Esophagus squamous epithelium (tissue), 5 donors: ENCODE results near the gene IL1RAPL2. TPM values are rescaled to one million over a fixed set of nuclear protein-coding genes. Genes with fewer than 3 reads are reported as not detected.

ENCODE experiments used
- DNase-seq: peaks from one replicate; lab custom pipeline; 2025; lab: John Stamatoyannopoulos, UW
- H3K27ac ChIP-seq, 4 donors: fragments of 200-600 bp; sonication (generic); one replicate each; pipeline ENCODE4 v1.5.1; 2016 to 2019; ENCODE audit warnings: mild to moderate bottlenecking in 1 of 4
- H3K27me3 ChIP-seq, 4 donors: fragments of 200-600 bp; sonication (generic); 1 replicate in 3 of 4; 2 replicates in 1 of 4; pipeline versions ENCODE4 v1.5.1 to v1.6.0; 2017 to 2021; ENCODE audit warnings: antibody characterized with exemption in 1 of 4
- H3K36me3 ChIP-seq, 3 donors: fragments of 200-600 bp; sonication (generic); one replicate each; pipeline ENCODE4 v1.5.1; 2016 to 2019
- H3K4me1 ChIP-seq, 3 donors: fragments of 200-600 bp; sonication (generic); one replicate each; pipeline ENCODE4 v1.5.1; 2017 to 2019
- H3K4me3 ChIP-seq, 4 donors: fragments of 200-600 bp; sonication (generic); 1 replicate in 3 of 4; 2 replicates in 1 of 4; pipeline ENCODE4 v1.5.1; 2016 to 2019; ENCODE audit warnings: mild to moderate bottlenecking in 2 of 4, moderate library complexity in 1 of 4
- H3K9me3 ChIP-seq, 3 donors: fragments of 200-600 bp; sonication (generic); one replicate each; pipeline ENCODE4 v1.5.1; 2016 to 2019
- CTCF ChIP-seq, 6 experiments: fragments of 450-650 bp in 4 of 6; fragments of 200-600 bp in 2 of 6; sonication (generic) in 2 of 6; IDR thresholded peaks; one replicate each; pipeline ENCODE4 v1.5.1; 2016 to 2019; ENCODE audit warnings: antibody characterized with exemption in 6 of 6, mild to moderate bottlenecking in 4 of 6, moderate library complexity in 4 of 6
- POLR2A ChIP-seq, 4 donors: fragments of 450-650 bp; IDR thresholded peaks; one replicate each; pipeline ENCODE4 v1.6.1; 2017; ENCODE audit warnings: antibody characterized with exemption in 4 of 4, mild to moderate bottlenecking in 4 of 4, moderate library complexity in 3 of 4
- WGBS, 2 donors: methylation state at CpG; one replicate each; pipeline ENCODE4 v1.1.5; 2018; 5-methylcytosine and 5-hydroxymethylcytosine counted together
- intact Hi-C: fragments of 100-400 bp; cut with DNase I; formaldehyde crosslinking; loops from one replicate; pipeline ENCODE4 v1.15.0; 2022
- total RNA-seq, 4 donors: library from RNA; depleted of rRNA; stranded (reverse); fragments of >200 nt; gene quantifications; one replicate each; pipeline ENCODE4 v1.1.0, GENCODE V29; 2016
- donor health status: DM: yes; HTN: yes; CAD: no.

The IL1RAPL2 gene
- total RNA-seq, 4 donors from 2014 or later: 0.09 TPM; not detected in 3

GRCh38 chrX:105754286-105754964, 1188.4 kb downstream of the IL1RAPL2 start:
- no peaks in the 10 kb centered on the region for H3K4me1 ChIP-seq
- no peak overlapping the region for H3K4me3 ChIP-seq
- intact Hi-C loops: no loop called here
- WGBS, 2 donors: 48 to 54% methylated on average over 2 of the region's 2 CpGs
- H3K9me3 ChIP-seq: no peaks in the 10 kb centered on the region
- DNase-seq: no peak
- no peak overlapping the region for H3K27ac ChIP-seq
- no peaks in the 10 kb centered on the region for H3K27me3 ChIP-seq
- TF ChIP-seq POLR2A (IDR thresholded peaks at IDR 0.05) (no peak), CTCF (IDR thresholded peaks at IDR 0.05) (no peak)
- no peaks in the 10 kb centered on the region for H3K36me3 ChIP-seq

- Histone ChIP-seq H3K4me1 (no peaks in the 10 kb centered on the region), H3K27ac (no peak overlapping the region), H3K9me3 (no peaks in the 10 kb centered on the region), H3K27me3 (no peaks in the 10 kb centered on the region), H3K4me3 (no peak overlapping the region), H3K36me3 (no peaks in the 10 kb centered on the region)
- intact Hi-C loops: no loop called here
- no peak for DNase-seq
- WGBS, 2 donors: 0 to 4% methylated on average over 1 of the region's 1 CpG
- no peak for TF ChIP-seq CTCF (IDR thresholded peaks at IDR 0.05)
- no peak for TF ChIP-seq POLR2A (IDR thresholded peaks at IDR 0.05)
These were observed 1189.1 kb downstream of the IL1RAPL2 start for GRCh38 chrX:105755109-105755508.

GRCh38 chrX:105758754-105759153, 1192.8 kb downstream of the IL1RAPL2 start:
- no peaks in the 10 kb centered on the region for H3K4me1 ChIP-seq
- WGBS, 2 donors: 60% methylated on average over 1 of the region's 1 CpG; no CpG with 5 or more reads in 1 of the 2 donors
- no peak for DNase-seq
- H3K4me3 ChIP-seq: no peak overlapping the region
- H3K9me3 ChIP-seq: no peaks in the 10 kb centered on the region
- H3K27ac ChIP-seq: no peak overlapping the region
- TF ChIP-seq POLR2A (IDR thresholded peaks at IDR 0.05) (no peak), CTCF (IDR thresholded peaks at IDR 0.05) (no peak)
- no peaks in the 10 kb centered on the region for H3K36me3 ChIP-seq
- intact Hi-C loops: no loop called here
- H3K27me3 ChIP-seq: no peaks in the 10 kb centered on the region

- Histone ChIP-seq H3K4me1 (no peaks in the 10 kb centered on the region), H3K27me3 (no peaks in the 10 kb centered on the region), H3K36me3 (no peaks in the 10 kb centered on the region), H3K4me3 (no peak overlapping the region), H3K27ac (no peak overlapping the region), H3K9me3 (no peaks in the 10 kb centered on the region)
- WGBS, 2 donors: 46 to 53% methylated on average over 2 of the region's 2 CpGs
- TF ChIP-seq CTCF (IDR thresholded peaks at IDR 0.05) (no peak), POLR2A (IDR thresholded peaks at IDR 0.05) (no peak)
- intact Hi-C loops: no loop called here
- no peak for DNase-seq
These were observed 1193.6 kb downstream of the IL1RAPL2 start for GRCh38 chrX:105759598-105759997.

GRCh38 chrX:105765691-105766090, 1199.7 kb downstream of the IL1RAPL2 start:
- no peaks in the 10 kb centered on the region for H3K4me1 ChIP-seq
- H3K27me3 ChIP-seq: no peaks in the 10 kb centered on the region
- intact Hi-C loops: no loop called here
- H3K9me3 ChIP-seq: no peaks in the 10 kb centered on the region
- 40 to 75% methylated on average over 1 of the region's 1 CpG for WGBS, 2 donors
- no peak for TF ChIP-seq POLR2A (IDR thresholded peaks at IDR 0.05)
- TF ChIP-seq CTCF (IDR thresholded peaks at IDR 0.05): no peak
- no peak for DNase-seq
- H3K4me3 ChIP-seq: no peak overlapping the region
- H3K36me3 ChIP-seq: no peaks in the 10 kb centered on the region
- H3K27ac ChIP-seq: no peak overlapping the region
